Activated T-helper 9 cell treated with anti-CD3 and anti-CD28 coated beads, Interleukin-2, amount 50 U/mL, for 16 hours (primary cell): Measurements from ENCODE around the gene POLR2B.
"Not testable (repeated sequence)": the region's sequence is repeated elsewhere in the genome, so short reads cannot be mapped to it uniquely, and the experiment has no call there.

Source experiments
- DNase-seq: peaks from one replicate; pipeline ENCODE4 v3.0.0-alpha.2; 2020; ENCODE audit warnings: low read depth

The POLR2B gene

DNA sequence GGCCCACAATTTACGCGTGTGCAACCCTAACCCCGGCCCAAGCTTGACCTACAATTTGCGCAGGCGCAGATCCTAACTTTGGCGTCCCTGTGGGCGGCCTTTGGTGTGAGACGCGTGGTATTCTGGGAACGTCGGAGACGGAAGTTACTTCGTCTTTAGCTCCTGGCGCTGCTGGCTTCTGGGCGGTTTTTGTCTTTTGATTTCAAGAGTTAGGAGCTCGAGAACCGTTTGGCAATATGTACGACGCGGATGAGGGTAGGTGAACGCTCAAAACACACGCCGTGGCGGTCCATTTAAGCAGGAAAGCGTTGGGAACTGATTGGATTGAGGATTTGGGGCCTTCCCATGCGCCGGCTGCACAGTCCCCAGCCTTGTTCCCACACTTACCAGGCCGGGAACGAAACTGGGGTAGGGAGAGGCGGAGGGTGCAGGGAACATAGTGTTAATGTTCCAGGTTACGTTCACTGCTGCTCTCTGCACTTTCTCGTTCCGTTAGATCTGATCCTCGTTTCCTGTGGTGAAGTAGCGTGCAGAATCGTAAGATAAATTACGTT lies at the start of gene POLR2B:
Gene POLR2B, plus strand, starts transcription at position 147 of the 554 bp plus-strand sequence. Its CDS starts 90 bp downstream, at position 237.
- peak; percentile 81 for DNase-seq

DNA sequence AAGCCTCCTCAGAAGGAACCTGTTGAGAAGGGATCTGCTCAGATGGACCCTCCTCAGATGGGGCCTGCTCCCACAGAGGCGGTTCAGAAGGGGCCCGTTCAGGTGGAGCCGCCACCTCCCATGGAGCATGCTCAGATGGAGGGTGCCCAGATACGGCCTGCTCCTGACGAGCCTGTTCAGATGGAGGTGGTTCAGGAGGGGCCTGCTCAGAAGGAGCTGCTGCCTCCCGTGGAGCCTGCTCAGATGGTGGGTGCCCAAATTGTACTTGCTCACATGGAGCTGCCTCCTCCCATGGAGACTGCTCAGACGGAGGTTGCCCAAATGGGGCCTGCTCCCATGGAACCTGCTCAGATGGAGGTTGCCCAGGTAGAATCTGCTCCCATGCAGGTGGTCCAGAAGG lies 48.1 kb upstream of the POLR2B start:
- DNase-seq: no peak

DNA sequence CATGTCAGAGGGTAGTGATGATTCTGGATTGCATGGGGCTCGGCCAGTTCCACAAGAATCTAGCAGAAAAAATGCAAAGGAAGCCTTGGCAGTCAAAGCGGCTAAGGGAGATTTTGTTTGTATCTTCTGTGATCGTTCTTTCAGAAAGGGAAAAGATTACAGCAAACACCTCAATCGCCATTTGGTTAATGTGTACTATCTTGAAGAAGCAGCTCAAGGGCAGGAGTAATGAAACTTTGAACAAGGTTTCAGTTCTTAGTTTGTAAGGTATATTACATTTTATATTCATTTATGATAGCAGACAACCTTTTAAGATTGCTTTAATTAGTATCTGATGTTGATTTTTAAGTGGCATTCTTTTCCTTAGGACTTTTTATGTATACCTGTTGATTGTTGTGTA lies 46.8 kb upstream of the POLR2B start:
- DNase-seq: no peak

DNA sequence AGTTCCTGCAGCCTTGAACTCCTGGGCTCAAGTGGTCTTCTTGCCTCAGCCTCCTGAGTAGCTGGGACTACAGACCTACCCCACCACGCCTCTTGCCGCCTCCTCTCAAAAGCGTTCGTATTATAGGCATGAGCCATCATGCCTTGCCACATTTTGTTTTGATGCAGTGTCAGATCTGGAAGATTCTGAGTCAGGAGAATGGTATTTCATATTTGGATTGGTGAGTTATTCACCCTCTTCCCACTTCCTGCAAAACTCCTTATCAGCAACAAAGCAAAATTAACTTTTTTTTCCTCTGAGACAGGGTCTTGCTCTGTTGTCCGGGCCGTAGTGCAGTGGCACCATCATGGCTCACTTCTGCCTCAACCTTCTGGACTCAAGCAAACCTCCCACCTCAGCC lies 41.4 kb upstream of the POLR2B start:
- DNase-seq: no peak

DNA sequence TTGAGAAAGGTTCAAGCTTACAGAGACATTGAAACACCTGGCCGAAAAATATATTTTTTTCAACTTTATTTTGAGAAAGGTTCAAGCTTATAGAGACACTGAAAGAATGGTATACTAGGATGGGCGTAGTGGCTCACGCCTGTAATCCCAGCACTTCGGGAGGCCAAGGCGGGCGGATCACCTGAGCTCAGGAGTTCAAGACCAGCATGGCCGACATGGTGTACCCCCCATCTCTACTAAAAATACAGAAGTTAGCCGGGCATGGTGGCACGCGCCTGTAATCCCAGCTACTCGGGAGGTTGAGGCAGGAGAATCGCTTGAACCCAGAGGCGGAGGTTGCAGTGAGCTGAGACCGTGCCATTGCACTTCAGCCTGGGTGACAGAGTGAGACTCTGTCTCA lies 38.9 kb upstream of the POLR2B start:
- DNase-seq: not testable (repeated sequence)

DNA sequence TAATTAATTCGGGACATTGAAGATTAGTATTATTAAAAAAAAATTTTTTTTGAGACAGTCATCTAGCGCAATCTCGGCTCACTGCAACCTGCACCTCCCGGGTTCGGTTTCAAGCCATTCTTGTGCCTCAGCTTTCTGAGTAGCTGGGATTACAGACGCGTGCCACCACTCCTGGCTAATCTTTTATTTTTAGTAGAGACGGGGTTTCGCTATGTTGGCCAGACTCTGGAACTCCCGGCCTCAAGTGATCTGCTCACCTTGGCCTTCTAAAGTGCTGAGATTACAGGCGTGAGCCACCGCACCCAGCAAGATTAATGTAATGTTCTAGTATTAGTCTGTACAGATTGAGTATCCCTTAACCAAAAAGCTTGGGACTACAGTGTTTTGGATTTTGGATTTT lies 38.3 kb upstream of the POLR2B start:
- no peak for DNase-seq

DNA sequence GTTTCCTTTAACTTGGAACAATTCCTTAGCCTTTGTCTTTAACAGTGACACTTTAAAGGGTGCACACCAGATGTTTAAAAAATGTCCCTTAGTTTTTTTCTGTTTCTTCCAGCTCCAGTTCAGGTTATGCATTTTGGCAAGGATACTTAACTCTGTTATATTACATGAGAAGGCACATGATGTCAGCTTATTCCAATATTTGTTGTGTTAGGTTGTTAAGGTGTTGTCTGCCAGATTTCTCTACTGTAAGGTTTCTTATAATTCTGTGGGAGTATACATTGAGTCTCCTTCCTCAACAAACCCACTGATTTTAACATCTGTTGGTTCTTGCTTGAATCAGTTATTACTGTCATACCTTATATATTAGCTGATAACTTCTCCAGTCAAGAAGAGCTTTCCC lies 37.7 kb upstream of the POLR2B start:
- no peak for DNase-seq

DNA sequence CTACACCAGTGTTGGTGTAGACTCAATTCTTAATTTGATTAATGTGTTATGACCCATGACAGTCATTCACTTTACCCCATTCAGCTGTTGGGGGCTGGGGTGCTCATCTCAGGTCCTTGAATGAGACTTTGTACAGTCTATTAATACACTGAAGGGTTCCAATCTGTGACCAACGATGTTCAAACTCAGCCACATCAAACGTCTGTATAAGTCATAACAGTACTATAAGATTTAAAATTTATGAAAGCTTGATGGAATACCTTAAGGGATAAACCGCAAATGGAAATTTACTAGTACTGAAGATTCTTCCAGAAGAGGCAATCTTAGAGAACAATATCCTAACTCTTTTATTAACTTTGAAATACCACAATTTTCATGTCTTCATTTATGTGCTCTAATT lies 37.3 kb upstream of the POLR2B start:
- DNase-seq: no peak

DNA sequence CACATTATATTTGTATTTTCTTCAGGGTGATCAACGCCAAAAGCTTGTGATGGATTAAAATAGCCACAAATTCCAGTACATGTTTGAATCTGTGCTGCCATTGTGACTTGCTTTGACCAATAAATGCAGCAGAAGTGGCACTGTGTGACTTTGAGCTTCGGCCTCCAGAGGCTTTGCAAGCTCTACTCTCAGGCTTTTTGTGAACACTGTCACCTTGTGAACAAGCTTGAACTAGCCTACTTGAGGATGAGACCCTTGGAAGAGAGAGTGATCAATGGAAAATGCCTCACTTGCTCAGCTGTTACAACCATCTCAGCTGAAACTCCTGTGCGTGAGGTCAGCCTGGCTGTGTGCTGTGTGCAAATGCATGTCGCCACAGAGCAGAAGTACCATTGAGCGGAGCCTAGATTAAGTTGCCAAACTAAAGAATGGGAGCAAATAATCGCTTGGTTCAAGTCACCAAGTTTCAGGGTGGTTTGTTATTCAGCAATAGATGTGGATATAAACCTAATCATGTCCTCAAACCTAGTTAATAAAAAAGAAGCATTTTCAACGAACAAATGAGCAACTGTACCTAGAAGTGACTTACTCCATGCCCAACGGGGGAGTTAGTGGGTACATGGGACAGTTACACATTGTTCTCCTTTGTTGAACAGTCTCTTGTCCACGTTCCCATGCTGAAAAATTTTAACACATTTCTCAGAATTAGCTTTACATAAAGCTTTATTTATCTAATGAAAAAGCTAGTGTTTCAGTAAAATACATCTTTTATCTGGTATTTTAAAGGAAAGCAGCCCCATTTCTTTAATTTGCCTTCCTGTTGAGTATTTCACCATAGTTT lies 24.8 kb upstream of the POLR2B start:
- no peak for DNase-seq

DNA sequence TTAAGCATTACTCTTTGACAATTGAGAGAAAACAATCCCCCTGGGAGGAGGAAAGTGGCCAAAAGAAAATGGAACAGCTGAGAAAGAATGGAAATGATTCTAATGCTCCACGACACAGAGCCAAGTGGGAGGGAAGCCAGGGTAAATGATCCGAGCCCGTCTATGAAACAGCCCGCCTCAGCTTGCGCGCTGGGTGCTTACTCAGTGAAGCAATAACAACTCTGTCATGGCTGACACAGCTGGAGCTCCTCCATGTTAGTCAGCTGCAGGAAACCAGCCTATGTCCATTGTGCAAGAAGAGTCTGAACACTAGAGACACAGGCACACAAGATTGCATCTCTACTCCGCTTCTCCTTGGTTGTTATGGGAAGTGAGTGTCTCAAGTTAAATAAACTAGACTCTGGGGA lies 20.6 kb upstream of the POLR2B start:
- no peak for DNase-seq

DNA sequence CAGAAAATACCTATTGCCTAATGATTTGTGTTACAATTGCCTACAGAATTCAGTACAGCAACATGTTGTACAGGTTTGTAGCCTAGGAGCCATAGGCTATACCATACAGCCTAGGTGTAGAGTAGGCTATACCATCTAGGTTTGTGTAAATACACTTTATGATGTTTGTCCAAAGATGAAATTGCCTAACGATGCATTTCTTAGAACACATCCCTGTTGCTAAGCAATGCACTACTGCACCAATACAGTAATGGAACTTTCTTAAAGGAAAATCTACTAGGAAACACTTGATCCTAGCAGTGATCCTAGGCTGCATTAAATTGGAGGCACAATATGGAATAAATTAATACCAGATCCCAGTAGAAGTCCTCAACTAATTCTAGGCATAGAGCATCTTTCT lies 19.6 kb upstream of the POLR2B start:
- DNase-seq: no peak

DNA sequence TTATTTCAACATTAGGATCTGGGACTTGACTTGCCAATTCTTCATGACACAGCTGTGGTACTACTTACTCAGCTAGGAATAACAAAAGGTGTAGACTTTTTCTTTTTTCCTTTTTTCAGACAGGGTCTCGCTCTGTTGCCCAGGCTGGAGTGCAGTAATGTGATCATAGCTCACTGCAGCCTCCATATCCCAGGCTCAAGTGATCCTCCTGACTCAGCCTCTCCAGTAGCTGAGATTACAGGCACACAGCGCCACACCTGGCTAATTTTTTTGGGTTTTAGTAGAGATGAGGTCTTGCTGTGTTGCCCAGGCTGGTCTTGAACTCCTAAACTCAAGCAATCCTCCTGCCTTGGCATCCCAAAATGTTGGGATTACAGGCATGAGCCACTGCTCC lies 17.6 kb upstream of the POLR2B start:
- DNase-seq: no peak

DNA sequence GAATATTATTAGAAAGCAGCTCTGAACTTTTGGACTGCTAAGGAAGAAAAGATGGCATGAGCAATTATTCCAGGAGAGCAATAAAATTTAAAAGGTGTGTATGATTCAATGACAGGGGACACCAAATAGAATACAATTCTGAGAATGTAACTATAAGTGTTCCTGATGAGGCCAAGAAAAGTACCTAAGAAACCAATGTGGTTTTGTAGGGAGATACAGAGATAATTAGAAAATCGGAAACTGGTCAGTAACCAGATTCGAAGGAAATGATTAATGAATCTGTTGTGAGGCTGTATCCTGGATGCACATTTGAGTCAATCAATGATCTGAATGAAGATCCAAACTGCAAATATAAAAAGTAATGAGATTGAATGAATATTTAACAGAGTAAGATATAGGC lies 7.3 kb upstream of the POLR2B start:
- DNase-seq: no peak

DNA sequence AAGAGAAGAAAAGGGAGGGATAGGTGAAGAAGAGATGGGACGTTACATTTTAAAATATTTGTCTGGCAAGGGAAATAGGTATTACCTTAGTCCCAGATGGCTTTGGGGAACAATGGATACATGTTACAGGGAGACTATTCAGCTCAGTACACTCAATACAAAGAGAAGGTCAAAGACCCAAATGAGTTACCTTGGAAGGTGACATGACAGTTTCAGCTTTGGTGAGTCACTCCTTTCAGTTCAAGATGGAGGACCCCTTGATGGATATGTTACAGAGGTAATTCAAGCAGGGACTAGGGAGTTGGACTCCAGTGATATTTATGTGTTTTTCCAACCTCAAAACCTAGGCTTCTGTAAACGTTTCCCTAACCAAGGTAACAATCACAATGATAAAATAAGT lies 6.3 kb upstream of the POLR2B start:
- no peak for DNase-seq

DNA sequence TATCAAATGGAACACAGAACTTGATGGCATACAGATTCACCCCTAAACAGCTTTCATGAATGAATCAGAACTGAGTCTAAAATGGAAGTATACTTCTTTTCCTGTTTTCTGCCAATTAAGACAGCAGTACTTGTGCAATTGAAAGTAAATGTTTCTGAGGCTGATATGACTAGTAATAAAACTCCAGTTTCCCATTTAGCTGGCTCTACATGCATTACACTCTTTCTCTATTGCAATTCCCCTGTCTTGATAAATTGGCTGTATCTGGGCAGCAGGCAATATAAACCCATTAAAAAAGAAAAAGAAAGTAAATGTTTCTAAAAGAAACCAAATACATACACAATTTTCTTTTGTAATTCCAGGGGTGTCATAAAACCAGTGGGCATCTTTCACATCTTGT lies 5.9 kb upstream of the POLR2B start:
- DNase-seq: no peak

DNA sequence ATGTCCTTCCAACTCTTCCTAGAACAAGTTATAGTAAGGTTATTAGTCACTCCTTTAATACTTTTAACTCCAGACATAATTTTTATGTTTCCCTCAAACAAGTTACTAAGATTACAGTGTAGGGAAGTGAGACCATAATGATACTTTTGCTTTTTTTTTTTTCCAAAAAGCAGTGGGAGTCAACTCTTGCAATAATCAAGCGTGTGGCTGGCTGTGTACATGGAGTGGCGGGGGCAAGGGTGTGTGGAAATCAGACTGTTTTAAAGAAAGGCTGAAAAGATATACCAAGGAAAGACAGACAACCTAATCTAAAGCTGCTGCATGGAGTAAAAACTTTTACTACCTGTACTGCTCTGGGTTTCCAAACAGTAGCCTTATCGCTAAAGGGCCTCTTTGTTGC lies 5.4 kb upstream of the POLR2B start:
- DNase-seq: no peak

DNA sequence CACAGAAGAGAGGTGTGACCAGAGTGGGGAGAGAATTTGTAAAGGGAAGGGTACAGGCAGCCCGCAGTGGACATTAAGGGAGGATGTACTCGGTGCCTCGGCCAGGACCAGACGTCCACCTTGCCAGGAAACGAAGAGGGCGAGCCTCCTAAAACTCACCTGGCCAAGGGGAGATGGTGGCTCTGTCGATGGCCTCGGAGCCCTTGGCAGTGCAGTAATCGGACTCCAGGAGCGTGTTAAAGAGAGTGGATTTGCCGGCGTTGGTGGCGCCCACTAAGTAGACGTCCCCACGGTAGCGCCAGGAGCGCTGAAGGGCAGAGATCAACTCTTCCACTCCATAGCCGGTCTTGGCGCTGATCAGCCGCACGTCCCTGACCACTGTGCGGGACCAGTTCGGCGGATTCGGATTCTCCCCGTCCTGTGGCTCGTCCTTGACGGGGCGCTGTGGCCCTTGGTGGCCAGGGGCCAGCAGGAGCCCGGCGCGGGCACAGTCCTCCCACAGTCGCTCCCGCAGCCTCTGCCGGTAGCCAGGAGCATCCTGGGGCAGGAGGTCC lies 2.3 kb upstream of the POLR2B start:
- no peak for DNase-seq

DNA sequence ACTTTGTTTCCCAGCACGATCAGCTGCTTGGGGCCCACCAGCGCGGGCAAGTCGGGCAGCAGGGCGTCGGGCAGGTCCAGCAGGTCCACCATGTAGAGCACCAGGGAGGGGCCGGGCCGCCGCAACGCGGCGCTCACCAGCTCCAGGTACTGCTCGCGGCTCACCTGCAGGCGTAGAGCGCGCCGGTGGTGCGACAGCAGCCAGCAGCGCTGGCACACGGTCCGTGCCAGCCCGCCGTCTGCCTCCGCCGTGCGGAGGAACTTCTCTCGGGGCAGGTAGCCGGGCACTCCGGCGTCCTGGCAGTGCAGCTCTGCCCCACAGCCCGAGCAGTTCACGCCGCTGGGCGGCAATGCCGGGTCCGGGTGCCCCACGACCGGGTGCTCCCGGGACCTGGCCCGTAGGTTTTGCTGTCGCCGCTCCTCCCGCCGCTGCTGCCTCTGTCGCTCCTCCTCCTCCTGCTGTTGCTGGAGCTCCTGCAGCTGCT lies 1.8 kb upstream of the POLR2B start:
- peak; percentile 43 for DNase-seq

DNA sequence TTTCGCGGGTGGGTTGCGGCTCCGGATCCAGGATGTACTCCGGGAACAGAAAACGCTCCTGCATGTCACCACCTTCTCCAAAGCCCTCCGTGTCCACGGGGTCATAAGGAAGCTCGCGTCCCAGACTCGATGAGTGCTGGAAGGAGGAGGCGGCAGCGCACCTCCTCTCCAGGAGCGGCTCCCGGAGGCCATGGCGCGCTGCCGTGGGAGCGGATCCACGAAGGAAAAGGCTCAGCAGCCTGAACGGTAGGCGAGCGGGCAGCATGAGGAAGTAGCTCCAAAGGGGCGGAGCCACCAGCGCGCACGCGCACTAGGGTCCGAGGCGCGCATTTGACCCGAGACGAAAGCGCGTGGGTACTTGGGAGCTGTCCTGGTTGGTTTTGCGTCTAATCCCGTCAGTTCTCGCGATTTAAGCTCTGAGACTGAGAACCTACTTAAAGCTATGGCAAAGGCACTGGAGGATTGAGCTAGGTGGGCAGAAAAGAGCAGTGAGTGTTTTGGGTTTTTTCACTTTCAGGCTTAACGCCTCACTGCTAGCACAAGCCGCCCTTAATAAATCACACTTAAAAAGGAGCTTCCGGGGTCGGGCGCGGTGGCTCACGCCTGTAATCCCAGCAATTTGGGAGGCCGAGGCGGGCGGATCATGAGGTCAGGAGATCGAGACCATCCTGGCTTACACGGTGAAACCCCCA lies 1.2 kb upstream of the POLR2B start, which contains the start of gene NOA1:
Gene NOA1, minus strand, starts transcription at position 286 of the 692 bp plus-strand sequence. Its CDS starts 21 bp downstream, at position 265.
- peak; percentile 97 for DNase-seq

DNA sequence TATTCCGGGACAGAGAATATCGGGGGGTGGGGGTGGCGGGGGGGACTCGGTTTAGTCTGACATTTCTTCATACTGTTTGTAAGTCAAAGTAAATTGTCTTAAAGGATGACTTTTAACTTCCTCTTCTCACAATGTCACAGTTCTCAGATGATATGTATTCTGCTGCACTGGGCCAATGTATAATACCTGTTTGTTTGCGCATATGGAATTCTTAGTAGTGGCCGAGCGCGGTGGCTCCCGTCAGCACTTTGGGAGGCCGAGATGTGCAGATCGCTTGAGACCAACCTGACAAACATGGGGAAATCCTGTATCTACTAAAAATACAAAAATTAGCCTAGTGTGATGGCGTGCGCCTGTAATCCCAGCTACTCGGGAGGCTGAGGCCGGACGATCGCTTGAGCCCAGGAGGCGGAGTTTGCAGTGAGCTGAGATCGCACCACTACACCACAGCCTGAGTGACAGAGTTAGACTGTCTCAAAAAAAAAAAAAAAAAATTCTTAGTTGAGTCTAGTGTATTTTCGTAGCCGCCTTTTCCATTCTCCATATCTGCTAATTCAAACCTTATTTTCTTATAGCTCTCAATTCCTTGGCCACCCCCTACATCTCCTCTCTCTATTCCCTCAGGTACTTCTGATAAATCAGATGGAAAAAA lies 851 bp downstream of the POLR2B start:
- no peak for DNase-seq

DNA sequence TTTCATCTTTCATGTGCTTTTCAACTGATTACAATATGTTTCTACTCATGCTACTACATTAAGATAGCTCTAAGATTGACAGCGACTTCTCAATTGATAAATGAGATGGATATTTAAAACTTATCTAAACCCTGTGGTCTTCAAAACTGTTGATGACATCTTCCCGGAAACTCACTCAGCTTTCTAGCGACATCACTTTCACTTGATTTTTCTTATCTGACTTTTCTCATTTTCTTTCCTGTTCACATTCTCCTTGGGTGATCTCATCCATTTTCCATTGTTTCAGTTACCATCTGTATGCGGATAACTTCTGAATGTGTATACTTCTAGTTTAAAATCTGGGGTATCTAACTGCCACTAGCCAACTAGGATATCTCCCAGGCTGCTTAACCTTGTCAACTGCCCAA lies 3.1 kb downstream of the POLR2B start:
- DNase-seq: no peak

DNA sequence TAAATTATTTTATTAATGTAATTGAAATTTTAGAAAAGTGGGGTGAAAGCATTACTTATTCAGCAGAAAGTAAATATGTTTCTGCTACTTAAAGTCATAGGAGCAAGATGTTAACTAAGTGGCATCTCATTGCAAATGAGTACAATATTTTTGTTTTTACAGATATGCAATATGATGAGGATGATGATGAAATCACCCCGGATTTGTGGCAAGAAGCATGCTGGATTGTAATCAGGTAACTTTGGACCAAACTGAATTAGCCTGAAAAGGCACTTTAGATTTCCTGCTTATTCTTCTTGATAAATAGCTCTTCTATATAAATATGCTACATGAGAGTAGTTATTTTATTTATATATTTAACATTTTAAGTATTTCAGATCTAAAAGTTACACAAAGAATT lies 7.5 kb downstream of the POLR2B start:
- no peak for DNase-seq
